MCF 10A (cell line): ENCODE data around the gene DNAJA2. TPM values are rescaled to one million over a fixed set of nuclear protein-coding genes. Genes with fewer than 3 reads are reported as not detected.

Source experiments
- BruUV-seq: library from RNA; stranded (reverse); fragments of 400-500 nt; replicated peaks from 2 replicates; lab custom pipeline; 2021; lab: Mats Ljungman, UMichigan
- CTCF ChIA-PET: fragments of 300-600 bp; sonication (Branson Sonifier 250); formaldehyde crosslinking; extraction: SDS; loops from one replicate; lab custom pipeline; 2021; ENCODE audit warnings: antibody characterized with exemption, inconsistent platforms; lab: Yijun Ruan, JAX
- POLR2A ChIA-PET: fragments of 300-600, 350-650 bp; sonication (Branson Sonifier 250); formaldehyde crosslinking; extraction: SDS; loops from one replicate; lab custom pipeline; 2020; ENCODE audit warnings: antibody characterized with exemption, inconsistent platforms; lab: Yijun Ruan, JAX
- DNase-seq: peaks from one replicate; pipeline ENCODE4 v3.0.0-alpha.2; 2018; ENCODE audit not compliant: unreplicated experiment
- H3K27ac Mint-ChIP-seq: one replicate; pipeline ENCODE4 v1.8.0; 2022; ENCODE audit warnings: mild to moderate bottlenecking, low read depth, mixed read lengths; ENCODE audit not compliant: unreplicated experiment
- H3K27me3 Mint-ChIP-seq: one replicate; pipeline ENCODE4 v1.8.0; 2022; ENCODE audit warnings: mixed read lengths; ENCODE audit not compliant: insufficient read depth, unreplicated experiment
- H3K36me3 Mint-ChIP-seq: one replicate; pipeline ENCODE4 v1.8.0; 2022; ENCODE audit warnings: mild to moderate bottlenecking, moderate library complexity, mixed read lengths; ENCODE audit not compliant: insufficient read depth, unreplicated experiment
- H3K4me1 Mint-ChIP-seq: one replicate; pipeline ENCODE4 v1.8.0; 2022; ENCODE audit warnings: mixed read lengths; ENCODE audit not compliant: insufficient read depth, unreplicated experiment
- H3K4me3 Mint-ChIP-seq: one replicate; pipeline ENCODE4 v1.8.0; 2022; ENCODE audit warnings: mild to moderate bottlenecking, moderate library complexity, mixed read lengths; ENCODE audit not compliant: unreplicated experiment
- H3K9me3 Mint-ChIP-seq: one replicate; pipeline ENCODE4 v1.8.0; 2022; ENCODE audit warnings: mixed read lengths; ENCODE audit not compliant: unreplicated experiment
- CTCF ChIP-seq: fragments of 200-600 bp; IDR thresholded peaks from one replicate; pipeline ENCODE4 v1.8.0; 2022; ENCODE audit warnings: antibody characterized with exemption, mild to moderate bottlenecking; ENCODE audit not compliant: unreplicated experiment
- intact Hi-C: fragments of 100-400 bp; cut with micrococcal nuclease; formaldehyde crosslinking; loops from 2 replicates; pipeline ENCODE4 v1.14.1; 2022
- total RNA-seq: library from RNA; stranded (reverse); gene quantifications from 2 replicates; pipeline ENCODE4 v1.2.3, GENCODE V29; 2022

The DNAJA2 gene
- total RNA-seq, 1 experiment from 2014 or later, result 64.8 TPM

GRCh38 chr16:46922239-46922638, 51.2 kb downstream of the DNAJA2 start:
- BruUV-seq, result no TSS peak
- no peaks in the 10 kb centered on the region for H3K27me3 Mint-ChIP-seq

GRCh38 chr16:46920402-46921068, 52.9 kb downstream of the DNAJA2 start:
- no TSS peak for BruUV-seq
- ChIA-PET CTCF (interaction anchor here (0.6 to 3.9 kb wide), 5 partner anchors 10 to 986 kb away, joined by 3 to 36 read pairs (median 13); no protein-coding TSS in a partner anchor), POLR2A (no interaction called here)
- peaks cover 87% of the 10 kb centered on the region for H3K36me3 Mint-ChIP-seq
- intact Hi-C loops, result no loop called here
- no peaks in the 10 kb centered on the region for H3K4me1 Mint-ChIP-seq
- TF ChIP-seq CTCF, result no peak
- no peaks in the 10 kb centered on the region for H3K27me3 Mint-ChIP-seq
- DNase-seq, result no peak
- no peaks in the 10 kb centered on the region for H3K9me3 Mint-ChIP-seq
- no peak overlapping the region for H3K4me3 Mint-ChIP-seq
- H3K27ac Mint-ChIP-seq, result no peak overlapping the region

More at GRCh38 chr16:46922239-46922638, 51.2 kb downstream of the DNAJA2 start:
- no peak for DNase-seq
- H3K27ac Mint-ChIP-seq, result peak overlapping the region; percentile 22
- ChIA-PET CTCF (interaction anchor here (0.6 to 3.8 kb wide), 10 partner anchors 10 to 122 kb away, joined by 3 to 26 read pairs (median 4); no protein-coding TSS in a partner anchor), POLR2A (no interaction called here)
- H3K36me3 Mint-ChIP-seq, result peaks cover 89% of the 10 kb centered on the region
- TF ChIP-seq CTCF, result no peak
- no peaks in the 10 kb centered on the region for H3K4me1 Mint-ChIP-seq
- no peaks in the 10 kb centered on the region for H3K9me3 Mint-ChIP-seq
- no peak overlapping the region for H3K4me3 Mint-ChIP-seq
- intact Hi-C loops, result no loop called here

GRCh38 chr16:46918905-46919792, 54.3 kb downstream of the DNAJA2 start:
- no TSS peak for BruUV-seq
- H3K36me3 Mint-ChIP-seq, result peaks cover 82% of the 10 kb centered on the region
- no peaks in the 10 kb centered on the region for H3K27me3 Mint-ChIP-seq
- TF ChIP-seq CTCF, result no peak
- ChIA-PET POLR2A (no interaction called here), CTCF (interaction anchor here (1.0 to 3.9 kb wide), 5 partner anchors 9 to 65 kb away, joined by 3 to 36 read pairs (median 13); no protein-coding TSS in a partner anchor)
- H3K4me1 Mint-ChIP-seq, result no peaks in the 10 kb centered on the region
- H3K4me3 Mint-ChIP-seq, result no peak overlapping the region
- peak overlapping the region; percentile 8 for H3K27ac Mint-ChIP-seq
- H3K9me3 Mint-ChIP-seq, result no peaks in the 10 kb centered on the region
- no peak for DNase-seq
- intact Hi-C loops, result no loop called here

GRCh38 chr16:46918400-46918799, 55.1 kb downstream of the DNAJA2 start:
- Mint-ChIP-seq H3K27me3 (no peaks in the 10 kb centered on the region), H3K4me1 (no peaks in the 10 kb centered on the region), H3K27ac (no peak overlapping the region), H3K36me3 (peaks cover 75% of the 10 kb centered on the region), H3K4me3 (no peak overlapping the region), H3K9me3 (no peaks in the 10 kb centered on the region)
- ChIA-PET POLR2A (no interaction called here), CTCF (interaction anchor here (1.2 to 3.9 kb wide), 5 partner anchors 9 to 64 kb away, joined by 5 to 36 read pairs (median 13); no protein-coding TSS in a partner anchor)
- no TSS peak for BruUV-seq
- intact Hi-C loops, result no loop called here
- DNase-seq, result no peak
- TF ChIP-seq CTCF, result no peak
